Measurements from ENCODE around the gene MUC5AC. TPM values are rescaled to one million over a fixed set of nuclear protein-coding genes. Genes with fewer than 3 reads are reported as not detected.

MUC5AC gene
- total and polyA plus RNA-seq, 4 donors = not detected

- Histone ChIP-seq H3K27me3 (ENCODE audit: control insufficient read depth in 4 of 4, insufficient read depth in 4 of 4, low read length in 3 of 4) (no peaks in the 10 kb centered on the region), H3K36me3 (ENCODE audit: control insufficient read depth in 4 of 4, insufficient read depth in 3 of 4, low read depth in 1 of 4, low read length in 3 of 4) (no peaks in the 10 kb centered on the region), H3K27ac (ENCODE audit: low read depth in 1 of 2, low read length in 2 of 2) (no peak overlapping the region), H3K4me3 (ENCODE audit: low read depth in 1 of 3, low read length in 3 of 3) (no peak overlapping the region), H3K9ac (ENCODE audit: low read depth in 1 of 2, low read length in 2 of 2) (no peak overlapping the region), H3K4me1 (ENCODE audit: control insufficient read depth in 4 of 4, insufficient read depth in 4 of 4, low read length in 3 of 4) (no peaks in the 10 kb centered on the region), H3K9me3 (ENCODE audit: control insufficient read depth in 4 of 4, low read length in 3 of 4) (no peaks in the 10 kb centered on the region)
- WGBS = 75% methylated on average over 41 of the region's 41 CpGs
- DNase-seq (ENCODE audit: low spot score) = no peak
- TF ChIP-seq YY1 (IDR thresholded peaks at IDR 0.05) = no peak
- no peak for TF ChIP-seq TAF1 (conservative IDR thresholded peaks at IDR 0.05)
- no peak for TF ChIP-seq RXRA (IDR thresholded peaks at IDR 0.05)
- TF ChIP-seq JUND (IDR thresholded peaks at IDR 0.05) = no peak
- no peak for TF ChIP-seq ZBTB33 (IDR thresholded peaks at IDR 0.05)
- TF ChIP-seq CTCF (IDR thresholded peaks at IDR 0.05; ENCODE audit: low read depth, low read length, missing input control) = no peak
- TF ChIP-seq FOXA1 (IDR thresholded peaks at IDR 0.05) = no peak
- TF ChIP-seq REST (IDR thresholded peaks at IDR 0.05) = no peak
- TF ChIP-seq EGR1 (IDR thresholded peaks at IDR 0.05; ENCODE audit: low read depth in 2 of 2) = no peak
- no peak for TF ChIP-seq ATF3 (IDR thresholded peaks at IDR 0.05)
- no peak for TF ChIP-seq NR2F2 (IDR thresholded peaks at IDR 0.05)
- no peak for TF ChIP-seq HNF4A (conservative IDR thresholded peaks at IDR 0.05)
- TF ChIP-seq HNF4G (IDR thresholded peaks at IDR 0.05) = no peak
- no peak for TF ChIP-seq RAD21 (IDR thresholded peaks at IDR 0.05)
- no peak for TF ChIP-seq SP1 (IDR thresholded peaks at IDR 0.05)
- no peak for TF ChIP-seq MAX (IDR thresholded peaks at IDR 0.05)
- no peak for TF ChIP-seq GABPA (IDR thresholded peaks at IDR 0.05 in 1 of 2, conservative IDR thresholded peaks at IDR 0.05 in 1 of 2)
Observed at GRCh38 chr11:1226226-1226985, 68.7 kb downstream of the MUC5AC start.
